Gastroesophageal sphincter (tissue), 3 donors: ENCODE results near the gene ASIC4.

Experiments
- EP300 ChIP-seq: sonication (generic); formaldehyde crosslinking; IDR thresholded peaks from one replicate; pipeline ENCODE4 v1.6.1; 2017; ENCODE audit warnings: antibody characterized with exemption, mild to moderate bottlenecking
- POLR2A ChIP-seq, 2 donors: fragments of 450-650 bp; IDR thresholded peaks; one replicate each; pipeline ENCODE4 v1.6.1; 2017; ENCODE audit warnings: antibody characterized with exemption in 2 of 2, mild to moderate bottlenecking in 2 of 2, moderate library complexity in 1 of 2
- POLR2AphosphoS5 ChIP-seq: sonication (generic); formaldehyde crosslinking; IDR thresholded peaks from one replicate; pipeline ENCODE4 v1.6.1; 2017; ENCODE audit warnings: antibody characterized with exemption
- TF ChIP-seq, protein P1 (sequence below), 4 experiments: fragments of 200-600 bp in 2 of 4; fragments of 450-650 bp in 2 of 4; sonication (generic) in 1 of 4; IDR thresholded peaks; one replicate each; pipeline ENCODE4 v1.5.1; 2017 to 2019; ENCODE audit warnings: antibody characterized with exemption in 4 of 4, mild to moderate bottlenecking in 2 of 4, moderate library complexity in 2 of 4

DNA sequence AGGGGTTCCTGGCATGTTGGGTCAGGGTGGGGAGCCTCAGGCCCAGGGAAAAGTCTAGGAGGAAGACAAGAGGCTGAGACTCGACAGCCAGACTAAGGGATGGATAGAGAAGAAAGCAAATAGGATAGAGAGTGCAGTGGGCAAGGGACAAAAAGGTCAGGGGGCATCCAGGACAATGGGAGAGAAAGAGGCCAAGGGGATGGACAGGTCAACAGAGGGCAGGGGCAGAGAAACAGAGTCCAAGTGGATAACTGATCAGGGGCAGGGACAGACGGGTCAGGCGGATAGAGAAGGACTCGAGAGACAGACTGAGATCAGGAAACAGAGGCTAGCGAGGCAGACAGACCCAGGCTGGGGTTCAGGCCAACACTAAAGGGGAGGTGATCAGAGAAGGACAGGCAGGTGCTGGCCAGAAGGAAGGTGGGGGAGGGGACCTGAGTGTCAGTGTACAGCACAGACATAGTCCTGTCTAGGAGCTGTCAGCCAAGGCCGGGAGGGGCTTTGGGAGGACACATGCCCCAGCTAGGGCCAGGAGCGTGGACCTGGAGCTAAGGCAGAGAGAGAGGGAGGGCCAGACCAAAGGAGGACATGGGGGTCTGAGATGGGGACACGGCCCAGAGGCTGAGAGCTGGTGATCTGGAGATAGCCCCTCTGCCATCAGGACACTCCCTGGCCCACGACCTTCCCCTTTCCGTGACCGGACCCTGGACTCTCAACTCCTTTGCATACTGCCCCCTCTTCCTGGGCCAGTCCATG, 12.2 kb downstream of the ASIC4 start:
- no peak for TF ChIP-seq POLR2AphosphoS5
- TF ChIP-seq, protein P1, sequence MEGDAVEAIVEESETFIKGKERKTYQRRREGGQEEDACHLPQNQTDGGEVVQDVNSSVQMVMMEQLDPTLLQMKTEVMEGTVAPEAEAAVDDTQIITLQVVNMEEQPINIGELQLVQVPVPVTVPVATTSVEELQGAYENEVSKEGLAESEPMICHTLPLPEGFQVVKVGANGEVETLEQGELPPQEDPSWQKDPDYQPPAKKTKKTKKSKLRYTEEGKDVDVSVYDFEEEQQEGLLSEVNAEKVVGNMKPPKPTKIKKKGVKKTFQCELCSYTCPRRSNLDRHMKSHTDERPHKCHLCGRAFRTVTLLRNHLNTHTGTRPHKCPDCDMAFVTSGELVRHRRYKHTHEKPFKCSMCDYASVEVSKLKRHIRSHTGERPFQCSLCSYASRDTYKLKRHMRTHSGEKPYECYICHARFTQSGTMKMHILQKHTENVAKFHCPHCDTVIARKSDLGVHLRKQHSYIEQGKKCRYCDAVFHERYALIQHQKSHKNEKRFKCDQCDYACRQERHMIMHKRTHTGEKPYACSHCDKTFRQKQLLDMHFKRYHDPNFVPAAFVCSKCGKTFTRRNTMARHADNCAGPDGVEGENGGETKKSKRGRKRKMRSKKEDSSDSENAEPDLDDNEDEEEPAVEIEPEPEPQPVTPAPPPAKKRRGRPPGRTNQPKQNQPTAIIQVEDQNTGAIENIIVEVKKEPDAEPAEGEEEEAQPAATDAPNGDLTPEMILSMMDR (IDR thresholded peaks at IDR 0.05) = no peak
- no peak for TF ChIP-seq POLR2A (IDR thresholded peaks at IDR 0.05)
- no peak for TF ChIP-seq EP300
